Ascending aorta (tissue), 2 donors: ENCODE results near the gene PRAC1. TPM values are rescaled to one million over a fixed set of nuclear protein-coding genes. Genes with fewer than 3 reads are reported as not detected.

Source experiments
- DNase-seq, 2 donors: peaks; one replicate each; pipeline ENCODE4 v3.0.0-alpha.2; 2019; ENCODE audit warnings: low spot score in 2 of 2
- H3K27ac ChIP-seq, 2 donors: fragments of 200-600 bp; sonication (generic); one replicate each; pipeline ENCODE4 v1.5.1; 2016 to 2017; ENCODE audit warnings: mild to moderate bottlenecking in 1 of 2
- H3K27me3 ChIP-seq: fragments of 200-600 bp; sonication (generic); one replicate; pipeline ENCODE4 v1.5.1; 2017
- H3K36me3 ChIP-seq, 2 donors: fragments of 200-600 bp; sonication (generic); one replicate each; pipeline ENCODE4 v1.5.1; 2016
- H3K4me1 ChIP-seq, 2 donors: fragments of 200-600 bp; sonication (generic); one replicate each; pipeline ENCODE4 v1.5.1; 2016 to 2017; ENCODE audit warnings: mild to moderate bottlenecking in 1 of 2
- H3K4me3 ChIP-seq, 2 donors: fragments of 200-600 bp; sonication (generic); one replicate each; pipeline ENCODE4 v1.5.1; 2016 to 2017; ENCODE audit warnings: mild to moderate bottlenecking in 1 of 2
- H3K9me3 ChIP-seq, 2 donors: fragments of 200-600 bp; sonication (generic); one replicate each; pipeline ENCODE4 v1.5.1; 2016
- CTCF ChIP-seq, 3 experiments: fragments of 200-600 bp in 2 of 3; fragments of 450-650 bp in 1 of 3; sonication (generic) in 2 of 3; IDR thresholded peaks; one replicate each; pipeline ENCODE4 v1.5.1; 2016 to 2019; ENCODE audit warnings: antibody characterized with exemption in 3 of 3, mild to moderate bottlenecking in 1 of 3, moderate library complexity in 1 of 3
- intact Hi-C: fragments of 100-400 bp; cut with DNase I; formaldehyde crosslinking; loops from one replicate; pipeline ENCODE4 v1.15.1; 2023
- total RNA-seq: library from RNA; depleted of rRNA; stranded (reverse); fragments of >200 nt; gene quantifications from one replicate; pipeline ENCODE4 v1.1.0, GENCODE V29; 2016

The PRAC1 gene
- total RNA-seq, 1 donor from 2014 or later: not detected

- H3K9me3 ChIP-seq: no peaks in the 10 kb centered on the region
- DNase-seq: no peak
- H3K27me3 ChIP-seq: peaks cover 50% of the 10 kb centered on the region
- H3K27ac ChIP-seq: no peak overlapping the region
- H3K4me1 ChIP-seq: peaks cover 0 to 5% of the 10 kb centered on the region in 2 donors
- H3K4me3 ChIP-seq: no peak overlapping the region
- intact Hi-C loops: no loop called here
- no peaks in the 10 kb centered on the region for H3K36me3 ChIP-seq
- no peak for TF ChIP-seq CTCF (IDR thresholded peaks at IDR 0.05)
Observed at GRCh38 chr17:48754500-48755261, 32.4 kb upstream of the PRAC1 start.

DNA sequence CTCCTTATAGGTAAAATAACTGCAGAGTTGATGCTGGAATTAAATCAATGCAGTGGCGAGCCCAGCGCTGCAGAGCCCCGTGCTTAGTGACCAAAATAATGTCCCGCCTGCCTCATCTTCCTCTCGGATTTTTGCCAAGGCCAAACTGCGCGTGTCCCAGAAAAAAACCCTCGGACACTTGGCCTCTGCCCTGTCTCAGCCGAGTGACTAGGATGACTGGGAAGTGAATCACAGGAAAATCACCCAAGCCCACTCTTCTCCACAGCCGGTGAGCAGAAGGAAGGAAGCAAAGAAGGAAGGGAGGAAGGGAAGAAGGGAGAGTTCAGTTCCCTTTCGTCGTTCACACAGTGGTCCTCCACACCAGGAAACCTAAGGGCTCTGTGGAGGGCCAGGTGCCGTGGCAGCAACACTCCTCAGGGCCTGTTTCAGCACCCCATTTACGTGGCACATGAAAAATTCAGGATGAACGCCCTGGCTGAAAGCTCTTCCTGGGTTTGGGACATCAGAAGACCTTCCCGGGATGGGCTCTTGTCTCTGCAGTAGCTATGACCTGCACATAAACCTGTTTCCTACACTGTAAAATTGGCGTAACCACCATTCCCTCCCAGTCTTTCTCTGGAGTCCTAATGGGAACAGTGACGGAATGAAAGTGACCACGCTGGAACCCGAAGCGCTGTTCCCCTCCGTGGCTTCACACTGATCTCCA is 31.6 kb upstream of the PRAC1 start:
- no peak for TF ChIP-seq CTCF (IDR thresholded peaks at IDR 0.05)
- Histone ChIP-seq H3K27ac (no peak overlapping the region), H3K9me3 (no peaks in the 10 kb centered on the region), H3K27me3 (peaks cover 55% of the 10 kb centered on the region), H3K4me1 (peaks cover 0 to 5% of the 10 kb centered on the region in 2 donors), H3K36me3 (no peaks in the 10 kb centered on the region), H3K4me3 (no peak overlapping the region)
- DNase-seq: no peak
- intact Hi-C loops: no loop called here

GRCh38 chr17:48752399-48753288 is 30.3 kb upstream of the PRAC1 start:
- H3K9me3 ChIP-seq: no peaks in the 10 kb centered on the region
- peaks cover 0 to 5% of the 10 kb centered on the region in 2 donors for H3K4me1 ChIP-seq
- no peak overlapping the region for H3K27ac ChIP-seq
- no peak overlapping the region for H3K4me3 ChIP-seq
- H3K27me3 ChIP-seq: peaks cover 66% of the 10 kb centered on the region
- no peak for DNase-seq
- no peaks in the 10 kb centered on the region for H3K36me3 ChIP-seq
- intact Hi-C loops: no loop called here
- no peak for TF ChIP-seq CTCF (IDR thresholded peaks at IDR 0.05)

GRCh38 chr17:48751733-48752398 is 29.5 kb upstream of the PRAC1 start:
- H3K36me3 ChIP-seq: no peaks in the 10 kb centered on the region
- intact Hi-C loops: no loop called here
- no peak overlapping the region for H3K27ac ChIP-seq
- peaks cover 73% of the 10 kb centered on the region for H3K27me3 ChIP-seq
- H3K4me3 ChIP-seq: no peak overlapping the region
- no peaks in the 10 kb centered on the region for H3K9me3 ChIP-seq
- TF ChIP-seq CTCF (IDR thresholded peaks at IDR 0.05): no peak
- DNase-seq: no peak
- peaks cover 0 to 5% of the 10 kb centered on the region in 2 donors for H3K4me1 ChIP-seq

DNA sequence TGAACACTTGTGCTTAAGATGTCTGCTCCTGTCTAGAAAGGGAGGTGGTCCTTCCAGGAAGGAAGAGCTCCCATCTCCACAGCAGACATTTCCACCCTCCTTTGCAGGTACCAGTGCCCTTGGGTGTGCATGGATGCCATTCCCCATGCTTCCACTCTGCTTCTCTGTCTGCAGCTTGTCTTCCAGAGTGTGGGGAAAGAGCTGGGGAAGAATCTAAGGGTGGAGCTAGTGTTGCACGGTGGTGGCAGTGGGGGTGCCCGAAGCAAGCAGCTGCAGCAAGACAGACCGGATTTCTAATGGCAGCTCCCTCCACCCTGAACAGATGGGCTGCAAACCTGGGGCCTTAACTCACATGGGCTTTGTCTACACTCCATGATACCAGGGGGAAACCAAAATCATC is 28.9 kb upstream of the PRAC1 start:
- DNase-seq: no peak
- Histone ChIP-seq H3K9me3 (no peaks in the 10 kb centered on the region), H3K27me3 (peaks cover 76% of the 10 kb centered on the region), H3K4me1 (peaks cover 0 to 5% of the 10 kb centered on the region in 2 donors), H3K4me3 (no peak overlapping the region), H3K27ac (no peak overlapping the region), H3K36me3 (no peaks in the 10 kb centered on the region)
- intact Hi-C loops: no loop called here
- TF ChIP-seq CTCF (IDR thresholded peaks at IDR 0.05): no peak
